Right atrium auricular region (tissue), 2 donors: Measurements from ENCODE around the gene MEGF10. TPM values are rescaled to one million over a fixed set of nuclear protein-coding genes. Genes with fewer than 3 reads are reported as not detected.

Experiments used
- DNase-seq: peaks from one replicate; pipeline ENCODE4 v3.0.0-alpha.2; 2019; ENCODE audit warnings: low spot score
- H3K27ac ChIP-seq, 2 donors: fragments of 200-600 bp; sonication (generic); 1 replicate in 1 of 2; 2 replicates in 1 of 2; pipeline ENCODE4 v1.5.1; 2016 to 2019
- H3K27me3 ChIP-seq, 2 donors: fragments of 200-600 bp; sonication (generic); one replicate each; pipeline versions ENCODE4 v1.5.1 to v1.6.0; 2017 to 2019
- H3K36me3 ChIP-seq: fragments of 200-600 bp; sonication (generic); one replicate; pipeline ENCODE4 v1.5.1; 2016
- H3K4me1 ChIP-seq, 2 donors: fragments of 200-600 bp; sonication (generic); one replicate each; pipeline versions ENCODE4 v1.5.1 to v1.6.0; 2017 to 2019
- H3K4me3 ChIP-seq, 2 donors: fragments of 200-600 bp; sonication (generic); 1 replicate in 1 of 2; 2 replicates in 1 of 2; pipeline ENCODE4 v1.5.1; 2017 to 2019; ENCODE audit warnings: mild to moderate bottlenecking in 1 of 2, moderate library complexity in 1 of 2
- H3K9me3 ChIP-seq, 2 donors: fragments of 200-600 bp; sonication (generic); one replicate each; pipeline ENCODE4 v1.5.1; 2019
- CTCF ChIP-seq, 2 donors: fragments of 200-600 bp; sonication (generic); IDR thresholded peaks; one replicate each; pipeline ENCODE4 v1.5.1; 2019; ENCODE audit warnings: antibody characterized with exemption in 2 of 2
- total RNA-seq, 2 donors: library from RNA; depleted of rRNA; stranded (reverse); fragments of >200 nt; gene quantifications; one replicate each; pipeline ENCODE4 v1.1.0, GENCODE V29; 2016

MEGF10 gene
- total RNA-seq, 2 donors from 2014 or later: 0.71 to 3.0 TPM

- no peaks in the 10 kb centered on the region for H3K36me3 ChIP-seq
- H3K27ac ChIP-seq: no peak overlapping the region
- no peak for TF ChIP-seq CTCF (IDR thresholded peaks at IDR 0.05)
- no peaks in the 10 kb centered on the region for H3K4me1 ChIP-seq
- no peaks in the 10 kb centered on the region for H3K9me3 ChIP-seq
- no peak overlapping the region for H3K4me3 ChIP-seq
- DNase-seq: no peak
- no peaks in the 10 kb centered on the region for H3K27me3 ChIP-seq
Observed at GRCh38 chr5:127486471-127486870, 195.9 kb downstream of the MEGF10 start.

GRCh38 chr5:127492854-127493738 is 202.5 kb downstream of the MEGF10 start:
- Histone ChIP-seq H3K4me3 (no peak overlapping the region), H3K36me3 (no peaks in the 10 kb centered on the region), H3K27ac (no peak overlapping the region), H3K27me3 (no peaks in the 10 kb centered on the region), H3K9me3 (no peaks in the 10 kb centered on the region), H3K4me1 (no peaks in the 10 kb centered on the region)
- DNase-seq: no peak
- peak in 1 of 2 donors; percentile 81 for TF ChIP-seq CTCF (IDR thresholded peaks at IDR 0.05)

- TF ChIP-seq CTCF (IDR thresholded peaks at IDR 0.05): no peak
- Histone ChIP-seq H3K27ac (no peak overlapping the region), H3K36me3 (no peaks in the 10 kb centered on the region), H3K9me3 (no peaks in the 10 kb centered on the region), H3K4me3 (no peak overlapping the region), H3K27me3 (no peaks in the 10 kb centered on the region), H3K4me1 (no peaks in the 10 kb centered on the region)
- DNase-seq: no peak
Observed at GRCh38 chr5:127498548-127498947, 208.0 kb downstream of the MEGF10 start.

- Histone ChIP-seq H3K4me3 (no peak overlapping the region), H3K4me1 (no peaks in the 10 kb centered on the region), H3K9me3 (no peaks in the 10 kb centered on the region), H3K27me3 (no peaks in the 10 kb centered on the region), H3K36me3 (no peaks in the 10 kb centered on the region), H3K27ac (no peak overlapping the region)
- no peak for TF ChIP-seq CTCF (IDR thresholded peaks at IDR 0.05)
- no peak for DNase-seq
Observed at GRCh38 chr5:127505905-127506304, 215.3 kb downstream of the MEGF10 start.

GRCh38 chr5:127506616-127507015 is 216.0 kb downstream of the MEGF10 start:
- no peak for DNase-seq
- H3K4me1 ChIP-seq: no peaks in the 10 kb centered on the region
- H3K27ac ChIP-seq: no peak overlapping the region
- TF ChIP-seq CTCF (IDR thresholded peaks at IDR 0.05): no peak
- H3K36me3 ChIP-seq: no peaks in the 10 kb centered on the region
- no peaks in the 10 kb centered on the region for H3K27me3 ChIP-seq
- no peaks in the 10 kb centered on the region for H3K9me3 ChIP-seq
- no peak overlapping the region for H3K4me3 ChIP-seq
